ENCODE measurements around the gene SBK2.

The SBK2 gene

DNA sequence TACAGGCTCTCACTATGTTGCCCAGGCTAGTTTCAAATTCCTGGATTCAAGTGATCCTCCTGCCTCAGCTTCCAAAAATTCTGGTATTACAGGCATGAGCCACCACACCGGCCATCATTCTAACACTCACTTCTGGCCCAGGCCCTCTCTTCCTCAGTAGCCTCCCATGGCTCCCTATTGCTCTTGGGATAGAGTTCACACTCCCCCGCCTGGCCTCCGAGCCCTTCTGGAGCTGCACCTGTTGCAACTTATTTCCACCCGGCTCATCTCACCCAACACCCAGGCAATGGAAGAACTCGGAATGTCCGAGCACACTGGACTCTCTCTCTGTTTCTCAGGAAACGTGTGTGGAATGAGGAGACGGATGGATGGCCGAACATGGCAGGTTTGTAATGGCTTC lies 17.4 kb upstream of the SBK2 start:
- DNase-seq (ENCODE audit: low read depth): no peak

DNA sequence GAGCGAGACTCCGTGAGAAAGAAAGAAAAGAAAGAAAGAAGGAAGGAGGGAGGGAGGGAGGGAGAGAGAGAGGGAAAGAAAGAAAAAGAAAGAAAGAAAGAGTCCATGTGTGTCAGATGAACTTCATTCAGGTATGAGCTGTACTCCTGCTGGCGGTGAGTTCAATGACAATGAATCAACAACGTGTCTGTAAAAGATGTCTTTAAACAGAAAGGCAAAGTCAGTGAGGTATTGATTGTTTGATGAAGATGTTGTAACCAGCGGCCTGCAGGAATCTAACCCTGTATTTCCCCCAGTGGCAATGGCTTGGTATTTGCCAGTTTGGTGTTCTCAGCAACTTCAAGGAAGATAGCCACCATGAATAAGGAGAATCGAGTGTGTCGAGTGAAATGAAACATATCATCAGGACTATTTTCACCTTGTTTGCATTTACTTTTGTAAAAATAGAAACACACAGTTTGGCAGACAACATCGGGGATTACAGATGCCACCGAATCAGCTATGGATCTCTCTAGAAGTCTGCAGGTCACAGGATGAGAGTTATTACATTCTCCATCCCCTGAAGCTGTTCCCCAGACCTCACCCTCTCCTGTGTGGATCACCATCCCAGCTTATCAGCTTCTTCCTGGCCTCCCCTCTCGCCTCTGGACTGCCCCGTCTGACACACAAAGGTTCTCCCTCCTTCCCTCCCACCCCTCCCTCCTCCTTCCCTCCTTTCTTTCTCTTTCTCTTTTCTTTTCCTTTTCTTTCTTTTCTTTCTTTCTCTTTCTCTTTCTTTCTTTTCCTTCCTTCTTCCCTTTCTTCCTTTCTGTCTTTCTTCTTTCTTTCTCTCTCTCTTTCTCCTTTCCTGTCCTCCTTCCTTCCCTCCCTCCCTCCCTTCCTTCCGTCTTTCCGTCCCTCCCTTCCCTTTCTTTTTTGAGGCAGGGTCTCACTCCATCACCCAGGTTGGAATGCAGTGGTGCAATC lies 16.6 kb upstream of the SBK2 start:
- no peak for DNase-seq (ENCODE audit: low read depth)

DNA sequence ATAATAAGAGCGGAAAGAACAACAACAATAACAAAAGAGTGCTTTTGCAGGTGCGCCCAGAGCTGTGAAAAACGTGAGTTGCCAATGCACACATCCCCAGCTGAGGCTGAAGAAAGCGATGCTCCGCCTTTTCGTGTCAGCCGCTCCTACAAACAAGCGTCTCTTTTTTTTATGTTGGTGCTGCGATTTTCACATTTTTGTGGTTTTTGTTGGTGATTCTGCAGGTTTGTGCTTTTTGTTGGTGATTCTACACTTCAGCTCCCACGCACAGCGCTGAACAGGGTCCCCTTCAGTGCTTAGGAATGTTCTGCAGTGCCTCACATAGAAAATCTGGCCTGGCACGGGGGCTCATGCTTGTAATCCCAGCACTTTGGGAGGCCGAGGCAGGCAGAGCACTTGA lies 15.7 kb upstream of the SBK2 start:
- no peak for DNase-seq (ENCODE audit: low read depth)

DNA sequence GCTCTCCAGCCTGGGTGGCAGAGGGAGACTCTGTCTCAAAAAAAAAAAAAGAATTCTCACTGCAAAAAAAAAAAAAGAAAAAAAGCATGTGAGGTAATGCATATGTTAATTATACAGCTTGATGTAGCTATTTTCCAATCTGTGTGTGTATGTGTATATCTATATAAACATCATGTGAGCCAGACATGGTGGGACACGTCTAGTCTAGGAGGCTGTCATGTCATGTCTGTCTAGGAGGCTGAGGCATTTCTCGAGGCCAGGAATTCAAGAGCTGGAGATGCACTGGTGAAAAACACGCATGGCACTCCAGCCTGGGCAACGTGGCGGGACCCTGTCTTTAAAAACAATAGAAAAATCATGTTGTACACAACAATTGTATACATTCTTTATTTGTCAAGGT lies 15.3 kb upstream of the SBK2 start:
- no peak for DNase-seq (ENCODE audit: low read depth)

DNA sequence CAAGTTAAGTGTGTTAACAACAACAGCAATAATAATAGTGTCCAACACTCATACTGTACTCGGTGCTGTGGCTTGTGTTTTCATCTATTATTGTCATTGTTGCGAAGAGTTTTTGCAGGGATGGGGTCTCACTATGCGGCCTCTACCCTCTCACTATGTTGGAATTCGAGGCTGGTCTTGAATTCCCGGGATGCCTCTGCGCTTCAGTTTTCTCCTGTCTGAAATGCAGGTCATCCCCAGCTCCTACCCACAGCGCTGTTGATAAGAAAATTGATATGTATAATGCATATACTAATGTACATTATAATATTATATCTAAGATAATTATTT lies 13.4 kb upstream of the SBK2 start:
- DNase-seq (ENCODE audit: low read depth): no peak

DNA sequence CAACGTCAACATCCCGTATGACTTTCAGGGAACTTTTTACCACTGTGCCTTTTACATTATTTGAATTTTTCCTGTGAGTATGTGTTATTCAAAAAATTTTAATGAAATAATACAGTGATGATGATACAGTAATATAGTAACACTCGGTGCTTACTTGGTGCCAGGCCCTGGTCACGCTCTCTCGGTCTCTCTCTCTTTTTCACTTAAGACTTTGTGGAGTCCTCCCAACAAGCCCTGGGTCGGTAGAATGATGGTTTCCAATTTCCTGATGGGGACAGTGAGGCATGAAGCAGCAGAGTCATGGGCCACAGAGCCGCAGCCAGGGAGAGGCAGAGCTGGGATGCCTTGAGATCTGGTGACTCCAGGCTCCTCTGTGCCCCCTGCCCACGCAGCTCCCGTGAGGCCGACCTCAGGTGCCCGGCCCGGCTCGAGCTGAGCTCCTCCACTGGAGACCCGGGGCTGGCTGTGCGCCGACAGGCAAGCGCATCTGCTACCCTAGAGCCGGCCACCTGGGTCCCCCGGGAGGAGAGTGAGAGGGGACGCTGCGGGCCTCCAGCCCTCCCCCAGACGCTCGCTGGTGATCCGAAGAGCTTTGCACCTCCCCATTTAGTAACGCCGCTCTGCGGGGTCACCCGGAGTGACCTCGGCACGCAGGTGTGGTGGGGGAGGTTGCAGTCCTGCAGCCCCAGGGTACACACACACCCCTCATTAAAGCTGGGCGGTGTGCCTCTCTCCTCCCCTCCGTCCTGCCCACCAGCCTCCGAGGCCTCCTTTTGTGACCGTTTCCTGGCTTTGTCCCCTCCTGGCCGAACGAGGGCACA lies 12.8 kb upstream of the SBK2 start:
- no peak for DNase-seq (ENCODE audit: low read depth)

DNA sequence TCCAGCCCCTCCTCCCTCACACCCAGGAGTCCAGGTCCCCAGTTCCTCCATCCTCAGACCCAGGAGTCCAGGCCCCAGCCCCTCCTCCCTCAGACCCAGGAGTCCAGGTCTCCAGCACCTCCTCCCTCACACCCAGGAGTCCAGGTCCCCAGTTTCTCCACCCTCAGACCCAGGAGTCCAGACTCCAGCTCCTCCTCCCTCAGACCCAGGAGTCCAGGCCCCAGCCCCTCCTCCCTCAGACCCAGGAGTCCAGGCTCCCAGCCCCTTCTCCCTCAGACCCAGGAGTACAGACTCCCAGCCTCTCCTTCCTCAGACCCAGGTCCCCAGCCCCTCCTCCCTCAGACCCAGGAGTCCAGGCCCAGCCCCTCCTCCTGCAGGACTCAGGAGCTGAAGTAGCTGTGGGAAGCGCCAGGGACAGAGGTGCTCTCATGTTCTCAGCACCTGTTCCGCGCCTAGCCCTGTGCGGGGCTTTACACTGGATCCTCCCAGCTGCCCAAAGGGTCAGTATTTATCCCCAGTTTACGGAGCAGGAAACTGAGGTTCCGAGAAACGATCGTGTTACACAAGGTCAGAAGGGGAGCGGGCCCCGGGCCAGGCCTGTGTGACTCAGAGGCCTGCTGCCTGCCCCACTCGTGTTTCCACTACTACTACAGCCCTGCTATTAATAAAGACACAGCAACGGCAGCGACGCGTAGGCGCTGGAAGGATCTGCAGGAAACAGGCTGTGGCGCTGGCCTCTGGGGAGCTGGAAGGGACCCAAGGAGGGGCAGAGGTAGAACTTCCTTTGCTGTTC lies 10.1 kb upstream of the SBK2 start:
- no peak for DNase-seq (ENCODE audit: low read depth)

DNA sequence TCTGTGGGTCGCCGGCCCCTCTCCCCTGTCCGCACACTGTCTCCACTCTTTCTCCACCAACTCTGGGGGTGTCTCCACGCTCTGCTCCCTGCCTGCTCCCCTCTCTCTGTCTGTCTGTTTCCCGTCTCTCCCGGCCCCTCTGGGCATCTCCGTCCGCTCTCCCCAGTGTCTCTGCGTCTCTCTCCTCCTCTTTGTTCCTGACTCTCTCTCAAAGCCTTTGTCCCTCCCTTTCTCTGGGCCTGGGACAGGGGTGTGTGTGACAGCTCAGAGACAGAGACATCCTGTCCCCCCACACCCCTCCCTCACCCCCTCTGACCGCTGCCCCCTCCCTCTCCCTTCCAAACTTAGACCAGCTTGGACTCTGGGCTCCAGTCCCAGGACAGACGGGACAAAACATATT lies 9.1 kb upstream of the SBK2 start:
- DNase-seq (ENCODE audit: low read depth): no peak

DNA sequence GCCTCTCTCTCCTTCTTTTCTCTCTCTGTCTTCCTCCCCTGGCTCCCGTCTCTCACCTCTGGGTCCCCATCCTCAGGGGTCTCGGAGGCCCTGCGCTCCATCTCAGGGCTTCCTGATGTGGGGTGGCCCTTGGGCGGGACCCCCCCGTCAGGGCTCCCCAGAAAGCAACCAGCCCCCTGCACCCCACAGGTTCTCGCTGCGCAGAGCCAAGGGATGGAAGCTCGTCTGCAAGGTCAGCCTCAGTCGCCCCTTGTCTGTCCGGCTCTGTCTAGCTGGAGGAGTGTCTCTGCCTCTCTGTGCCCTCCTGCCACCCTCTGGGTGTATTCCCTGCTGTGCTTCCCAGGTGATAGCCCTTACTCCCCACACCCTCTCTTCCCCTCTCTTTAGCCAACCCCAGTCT lies 8.5 kb upstream of the SBK2 start, which contains the start of gene SBK3:
Gene SBK3 (minus strand): TSS at position 101 of the 400 bp plus-strand sequence. CDS start 0 bp downstream, at position 101.
- DNase-seq (ENCODE audit: low read depth): no peak

DNA sequence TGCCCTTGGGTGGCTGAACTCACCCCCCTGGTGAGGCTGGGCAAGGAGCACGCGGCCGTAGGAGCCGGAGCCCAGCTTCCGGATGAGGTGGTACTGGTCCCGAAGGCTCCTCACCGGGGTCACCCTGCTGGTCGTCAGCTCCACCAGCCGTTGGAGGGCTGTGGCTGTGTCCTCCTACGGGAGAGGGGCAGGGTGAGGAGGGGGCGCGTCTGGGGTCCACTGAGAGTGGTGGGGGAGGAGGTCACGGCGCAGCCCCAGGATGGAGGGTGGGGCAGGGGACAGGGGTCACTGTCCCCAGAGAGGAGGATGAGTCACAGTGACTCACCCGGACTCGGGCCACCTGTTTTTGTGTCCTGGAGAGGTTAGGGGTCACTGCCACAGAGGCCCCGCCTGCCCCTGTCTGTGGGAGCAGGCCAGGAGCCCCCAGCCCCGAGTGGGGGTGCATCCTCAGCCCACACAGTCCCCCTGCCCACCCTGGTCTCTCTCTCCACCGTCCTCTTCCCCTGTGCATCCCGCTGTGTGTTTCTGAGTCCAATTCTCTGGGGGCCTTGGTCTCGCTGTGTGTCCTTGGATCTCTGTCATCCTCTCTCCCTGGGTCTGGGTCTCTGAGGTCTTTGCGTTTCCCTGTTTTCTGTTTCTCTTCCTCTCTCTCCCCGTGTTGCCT lies 8.0 kb upstream of the SBK2 start:
- DNase-seq (ENCODE audit: low read depth): no peak

DNA sequence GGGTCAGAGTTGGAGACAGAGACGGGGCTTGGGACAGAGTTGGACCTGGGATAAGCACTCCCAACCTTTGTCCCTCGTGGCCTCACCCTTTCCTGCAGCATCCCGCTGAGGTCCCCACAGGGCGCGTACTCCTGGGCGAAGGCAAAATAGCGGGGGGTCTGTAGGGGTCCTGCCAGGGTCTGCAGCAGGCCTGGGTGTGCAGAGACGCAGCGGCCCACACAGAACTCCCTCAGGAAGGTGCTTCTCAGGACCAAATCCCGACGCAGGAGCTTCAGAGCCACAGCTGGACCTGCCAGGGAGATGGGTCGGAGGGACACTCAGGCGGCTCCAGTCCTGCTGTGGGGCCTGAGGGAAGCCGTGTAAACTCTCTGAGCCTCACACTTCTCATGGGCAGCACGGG lies 7.1 kb upstream of the SBK2 start:
- no peak for DNase-seq (ENCODE audit: low read depth)

DNA sequence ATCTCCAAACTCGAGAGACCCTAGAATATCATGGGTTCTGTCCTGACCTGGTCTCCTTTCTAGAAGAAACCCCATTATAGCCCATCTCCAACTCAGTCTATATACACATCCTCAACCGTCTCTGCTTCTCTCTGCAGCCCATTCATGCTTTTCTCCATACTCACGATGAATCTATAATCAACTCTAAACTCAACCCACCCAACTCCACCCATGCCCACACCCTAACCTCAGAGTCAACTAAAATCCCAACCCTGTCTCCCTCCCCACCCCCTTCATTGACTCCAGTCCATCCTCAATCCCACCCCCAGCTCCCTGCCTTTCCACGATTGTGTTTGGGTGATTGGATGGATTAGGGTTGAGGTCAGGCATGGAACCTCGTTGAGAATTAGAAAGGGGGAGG lies 6.6 kb upstream of the SBK2 start:
- DNase-seq (ENCODE audit: low read depth): no peak

DNA sequence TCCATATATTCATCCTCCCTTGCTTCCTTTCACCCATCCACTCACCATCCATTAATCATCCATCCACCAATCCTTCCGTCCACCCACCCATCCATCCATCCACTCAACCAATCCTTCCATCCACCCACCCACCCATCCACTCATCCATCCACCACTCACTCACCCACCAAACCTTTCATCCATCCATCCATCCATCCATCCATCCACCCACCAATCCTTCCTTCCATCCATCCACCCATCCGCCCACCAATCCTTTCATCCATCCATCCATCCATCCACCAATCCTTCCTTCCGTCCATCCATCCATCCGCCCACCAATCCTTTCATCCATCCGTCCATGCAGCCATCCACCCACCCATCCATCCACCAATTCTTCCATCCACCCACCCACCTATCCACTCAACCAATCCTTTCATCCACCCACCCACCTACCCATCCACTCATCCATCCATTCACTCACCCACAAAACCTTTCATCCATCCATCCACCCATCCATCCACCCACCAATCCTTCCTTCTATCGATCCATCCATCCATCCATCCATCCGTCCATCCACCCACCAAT lies 5.4 kb upstream of the SBK2 start:
- DNase-seq (ENCODE audit: low read depth): no peak

DNA sequence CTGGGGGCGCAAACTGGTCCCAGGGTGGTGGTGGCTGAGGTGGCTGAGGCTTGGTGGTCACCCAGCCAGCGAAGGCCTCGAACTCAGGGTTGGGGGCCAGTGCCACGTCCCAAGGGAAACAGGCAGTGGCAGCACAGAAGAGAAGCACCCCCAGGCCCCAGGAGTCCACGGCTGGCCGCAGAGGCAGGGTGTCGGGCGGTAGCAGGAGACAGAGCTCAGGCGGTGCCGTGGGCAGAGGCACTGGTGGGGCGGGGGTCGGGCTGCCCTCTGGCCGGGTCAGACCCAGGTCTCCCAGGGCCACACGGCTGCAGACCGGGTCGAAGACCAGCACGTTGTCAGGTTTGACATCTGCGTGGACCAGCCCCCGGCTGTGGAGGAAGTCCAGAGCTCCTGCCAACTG lies 4.2 kb upstream of the SBK2 start:
- DNase-seq (ENCODE audit: low read depth): no peak

DNA sequence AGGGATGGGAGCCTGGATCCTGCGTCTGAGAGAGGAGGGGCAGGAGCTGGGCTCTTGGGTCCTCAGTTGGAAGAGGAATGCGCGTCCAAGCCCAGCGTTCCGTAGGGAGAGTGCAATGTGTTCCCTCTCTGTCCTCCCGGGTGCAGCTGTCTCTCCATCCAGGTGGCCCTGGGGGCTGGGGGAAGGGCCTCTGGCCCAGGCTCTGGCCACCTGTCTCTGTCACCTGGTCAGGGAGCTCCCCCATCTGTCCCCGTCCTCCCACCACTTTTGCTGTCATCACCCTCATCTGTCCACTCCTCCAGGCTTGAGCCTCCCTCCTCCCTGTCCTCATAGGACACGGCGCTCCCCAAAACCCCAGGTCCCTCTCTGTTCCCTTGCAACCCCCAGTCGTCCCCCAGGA lies 3.7 kb upstream of the SBK2 start:
- DNase-seq (ENCODE audit: low read depth): no peak

DNA sequence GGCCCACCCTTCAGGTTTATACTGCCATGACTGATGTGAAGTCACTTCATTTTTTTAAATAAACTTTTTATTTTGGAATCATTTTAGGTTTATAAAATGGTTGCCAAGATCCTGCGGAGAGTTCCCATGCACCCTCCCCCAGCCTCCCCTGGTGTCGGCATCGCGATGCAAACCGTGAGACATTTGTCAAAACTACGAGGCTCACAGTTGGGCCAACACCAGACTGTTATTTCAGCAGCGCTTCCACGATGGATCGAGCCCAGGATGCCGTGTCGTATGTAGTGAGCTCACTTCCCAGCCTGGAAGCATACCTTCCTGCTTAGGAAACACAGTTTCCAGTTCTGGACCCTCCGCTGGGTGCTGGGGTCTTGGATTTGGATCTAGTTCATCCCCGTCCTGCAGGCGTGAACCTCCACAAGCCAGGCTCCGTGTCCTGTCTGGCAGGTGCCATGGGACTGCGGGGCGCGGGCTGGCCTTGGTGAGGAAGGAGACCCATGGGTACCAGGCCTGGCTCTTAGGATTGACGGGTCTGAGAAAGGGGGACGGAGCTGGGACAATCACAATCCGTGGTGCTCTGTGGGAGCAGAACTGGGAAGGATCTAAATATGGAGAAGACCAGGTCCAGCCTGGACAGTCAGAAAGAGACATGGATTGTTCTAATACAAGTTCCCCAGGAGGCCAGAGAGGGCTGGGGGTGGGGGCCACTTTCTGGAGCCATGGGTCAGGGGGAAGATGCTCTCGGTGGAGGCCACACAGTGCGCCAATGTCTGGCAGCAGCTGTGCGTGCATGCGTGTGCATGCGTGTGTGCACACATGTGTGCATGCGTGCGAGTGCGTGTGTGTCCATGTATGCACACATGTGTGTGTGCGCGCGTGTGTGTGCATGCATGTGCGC lies 2.4 kb upstream of the SBK2 start:
- no peak for DNase-seq (ENCODE audit: low read depth)

DNA sequence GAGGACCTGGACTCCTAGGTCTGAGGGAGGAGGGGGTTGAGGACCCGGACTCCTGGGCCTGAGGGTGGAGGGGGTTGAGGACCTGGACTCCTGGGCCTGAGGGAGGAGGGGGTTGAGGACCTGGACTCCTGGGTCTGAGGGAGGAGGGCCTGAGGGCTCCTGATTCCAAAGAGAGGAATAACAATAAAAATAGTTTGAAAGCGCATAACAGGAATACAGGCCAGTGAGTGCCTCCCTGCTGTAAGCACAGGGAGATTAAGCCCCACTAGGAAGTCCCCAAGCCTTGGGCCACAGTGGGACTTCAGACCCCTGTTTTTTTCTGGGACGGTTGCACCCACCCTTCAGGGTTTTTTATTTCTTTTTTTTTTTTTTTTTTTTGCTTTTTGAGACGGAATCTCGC lies 1.2 kb upstream of the SBK2 start:
- no peak for DNase-seq (ENCODE audit: low read depth)

DNA sequence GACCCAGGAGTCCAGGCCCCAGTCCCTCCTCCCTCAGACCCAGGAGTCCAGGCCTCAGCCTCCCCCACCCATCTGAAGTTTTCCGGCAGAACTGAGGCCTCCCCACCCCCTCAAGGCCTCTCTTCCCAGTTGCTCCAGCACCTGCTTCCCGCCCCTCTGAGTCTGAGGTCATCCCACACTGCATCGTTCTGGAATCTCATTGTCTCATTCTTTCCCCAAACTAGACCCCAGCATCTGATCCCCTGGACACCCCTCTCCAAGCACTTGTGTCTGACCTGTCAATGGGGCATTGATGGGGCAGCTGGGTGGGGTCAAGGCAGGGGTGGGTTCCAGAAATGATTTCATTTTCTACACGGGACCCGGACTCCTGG lies 793 bp upstream of the SBK2 start:
- DNase-seq (ENCODE audit: low read depth): no peak

DNA sequence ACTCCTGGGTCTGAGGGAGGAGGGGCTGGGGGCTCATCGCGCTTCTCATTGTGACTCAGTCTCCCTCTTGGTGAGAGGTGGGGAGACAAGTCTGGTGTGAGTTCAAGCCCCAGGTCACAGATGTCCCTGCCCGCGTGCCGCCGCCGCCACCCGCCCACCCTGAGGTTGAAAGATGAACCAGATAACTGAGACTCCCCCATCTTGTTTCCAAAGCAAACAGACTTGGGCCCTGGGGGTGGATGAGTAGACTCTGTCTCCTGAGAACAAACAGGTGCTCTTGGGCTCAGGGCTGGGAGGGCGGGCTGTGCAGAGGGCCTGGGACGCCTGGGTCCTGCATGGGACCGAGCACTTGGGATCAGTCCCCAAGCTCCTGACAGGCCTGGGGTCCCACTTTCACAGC lies 567 bp downstream of the SBK2 start:
- DNase-seq (ENCODE audit: low read depth): no peak

DNA sequence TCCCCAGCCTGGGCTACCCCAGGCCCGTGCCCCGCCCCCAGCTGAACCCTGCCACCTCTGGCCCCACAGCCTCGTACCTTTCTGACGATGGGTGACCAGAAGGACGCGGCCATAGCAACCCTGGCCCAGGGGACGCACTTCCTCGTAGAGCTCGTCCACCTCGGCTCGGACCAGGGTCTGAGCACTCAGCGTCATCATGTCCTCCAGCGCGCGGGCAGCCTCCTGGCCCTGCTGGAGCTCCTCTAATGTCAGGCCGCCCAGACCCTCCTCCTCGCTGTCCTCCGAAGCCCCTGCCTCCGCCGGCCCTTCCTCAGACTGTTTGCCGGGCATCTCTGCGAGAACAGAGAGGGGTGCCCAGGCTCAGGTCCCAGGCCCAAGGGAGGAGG lies 975 bp downstream of the SBK2 start:
- DNase-seq (ENCODE audit: low read depth): no peak

Data from stimulated activated CD8-positive, alpha-beta memory T cell treated with anti-CD3 and anti-CD28 coated beads, Interleukin-15, amount 100 ng/mL, for 1 hour (primary cell).